Stimulated activated CD4-positive, alpha-beta T cell treated with anti-CD3 and anti-CD28 coated beads, Interleukin-12 subunit alpha, Interleukin-12 subunit beta, amount 100 ng/mL, for 24 hours (primary cell): Measurements from ENCODE around the gene LAMTOR5.
"Not testable (repeated sequence)": the region's sequence is repeated elsewhere in the genome, so short reads cannot be mapped to it uniquely, and the experiment has no call there.

Source experiments
- DNase-seq, 2 experiments: peaks; one replicate each; pipeline ENCODE4 v3.0.0-alpha.2; 2020; ENCODE audit warnings: low read depth in 2 of 2

Gene LAMTOR5

GRCh38 chr1:110407260-110408210 lies at the start of gene LAMTOR5:
TSS of gene LAMTOR5 (minus strand) at chr1:110407694. CDS start at chr1:110407620, 74 bp downstream.
- peak; percentile 84 to 91 for DNase-seq

GRCh38 chr1:110457206-110457605 lies 49.7 kb upstream of the LAMTOR5 start:
- no peak for DNase-seq

GRCh38 chr1:110455151-110455550 lies 47.7 kb upstream of the LAMTOR5 start:
- no peak for DNase-seq

- DNase-seq, result no peak
Measured at GRCh38 chr1:110454328-110454727, 46.8 kb upstream of the LAMTOR5 start.

GRCh38 chr1:110453829-110454228 lies 46.3 kb upstream of the LAMTOR5 start:
- DNase-seq, result no peak

GRCh38 chr1:110452330-110452729 lies 44.8 kb upstream of the LAMTOR5 start:
- DNase-seq, result no peak

- no peak for DNase-seq
Measured at GRCh38 chr1:110450929-110451328, 43.4 kb upstream of the LAMTOR5 start, which contains the start of gene PROK1. TSS of gene PROK1 (plus strand) at chr1:110451149. CDS start at chr1:110451217, 68 bp downstream.

GRCh38 chr1:110449661-110450651 lies 42.5 kb upstream of the LAMTOR5 start:
- DNase-seq, result no peak

GRCh38 chr1:110444561-110444960 lies 37.1 kb upstream of the LAMTOR5 start:
- DNase-seq, result no peak

- DNase-seq, result no peak
Measured at GRCh38 chr1:110443451-110443850, 36.0 kb upstream of the LAMTOR5 start.

- no peak for DNase-seq
Measured at GRCh38 chr1:110441888-110442287, 34.4 kb upstream of the LAMTOR5 start.

- no peak for DNase-seq
Measured at GRCh38 chr1:110440877-110441276, 33.4 kb upstream of the LAMTOR5 start.

- DNase-seq, result not testable (repeated sequence)
Measured at GRCh38 chr1:110439873-110440272, 32.4 kb upstream of the LAMTOR5 start.

- no peak for DNase-seq
Measured at GRCh38 chr1:110438893-110439292, 31.4 kb upstream of the LAMTOR5 start.

- not testable (repeated sequence) for DNase-seq
Measured at GRCh38 chr1:110437645-110438299, 30.3 kb upstream of the LAMTOR5 start.

- DNase-seq, result no peak
Measured at GRCh38 chr1:110436635-110437034, 29.1 kb upstream of the LAMTOR5 start.

- DNase-seq, result no peak
Measured at GRCh38 chr1:110434946-110435345, 27.5 kb upstream of the LAMTOR5 start.

GRCh38 chr1:110433803-110434202 lies 26.3 kb upstream of the LAMTOR5 start:
- DNase-seq, result no peak

GRCh38 chr1:110433213-110433612 lies 25.7 kb upstream of the LAMTOR5 start:
- DNase-seq, result no peak

- DNase-seq, result no peak
Measured at GRCh38 chr1:110430901-110431300, 23.4 kb upstream of the LAMTOR5 start.

GRCh38 chr1:110430366-110430765 lies 22.9 kb upstream of the LAMTOR5 start:
- DNase-seq, result no peak

GRCh38 chr1:110428946-110429345 lies 21.5 kb upstream of the LAMTOR5 start:
- no peak for DNase-seq
